ENCODE measurements around the gene PRKAG2.
"Not testable (repeated sequence)": the region's sequence is repeated elsewhere in the genome, so short reads cannot be mapped to it uniquely, and the experiment has no call there.

Gene PRKAG2

DNA sequence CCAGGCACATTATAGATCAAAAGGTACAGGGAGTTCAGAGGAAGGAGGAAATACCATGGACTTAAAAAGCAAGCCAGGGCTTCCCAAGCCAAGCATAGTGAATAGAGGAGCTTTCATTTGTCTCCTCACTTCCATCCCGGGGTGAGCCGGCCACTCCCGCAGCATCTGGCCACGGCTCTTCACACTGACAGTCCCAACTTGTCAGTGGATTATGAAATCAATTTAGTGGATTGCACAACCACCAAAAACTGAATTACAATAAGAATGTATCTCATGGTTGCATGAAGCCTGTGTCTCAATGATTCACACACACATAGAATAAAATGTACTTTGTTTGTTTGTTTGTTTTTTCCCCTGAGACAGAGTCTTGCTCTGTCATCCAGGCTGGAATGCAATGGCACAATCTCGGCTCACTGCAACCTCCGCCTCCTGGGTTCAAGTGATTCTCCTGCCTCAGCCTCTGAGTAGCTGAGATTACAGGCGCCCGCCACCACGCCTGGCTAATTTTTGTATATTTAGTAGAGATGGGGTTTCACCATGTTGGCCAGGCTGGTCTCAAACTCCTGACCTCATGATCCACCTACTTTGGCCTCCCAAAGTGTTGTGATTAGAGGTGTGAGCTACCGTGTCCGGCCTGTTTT, 79.1 kb downstream of the PRKAG2 start:
- TF ChIP-seq, protein P1, sequence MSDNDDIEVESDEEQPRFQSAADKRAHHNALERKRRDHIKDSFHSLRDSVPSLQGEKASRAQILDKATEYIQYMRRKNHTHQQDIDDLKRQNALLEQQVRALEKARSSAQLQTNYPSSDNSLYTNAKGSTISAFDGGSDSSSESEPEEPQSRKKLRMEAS (IDR thresholded peaks at IDR 0.05; ENCODE audit: low read depth, low read length): 0 out of 2 replicates have a peak, but pooled peaks have one; percentile 31
- not testable (repeated sequence) for H3K4me3 ChIP-seq (ENCODE audit: low read depth, low read length)
- peak; percentile 89 for DNase-seq (ENCODE audit: low read depth)

DNA sequence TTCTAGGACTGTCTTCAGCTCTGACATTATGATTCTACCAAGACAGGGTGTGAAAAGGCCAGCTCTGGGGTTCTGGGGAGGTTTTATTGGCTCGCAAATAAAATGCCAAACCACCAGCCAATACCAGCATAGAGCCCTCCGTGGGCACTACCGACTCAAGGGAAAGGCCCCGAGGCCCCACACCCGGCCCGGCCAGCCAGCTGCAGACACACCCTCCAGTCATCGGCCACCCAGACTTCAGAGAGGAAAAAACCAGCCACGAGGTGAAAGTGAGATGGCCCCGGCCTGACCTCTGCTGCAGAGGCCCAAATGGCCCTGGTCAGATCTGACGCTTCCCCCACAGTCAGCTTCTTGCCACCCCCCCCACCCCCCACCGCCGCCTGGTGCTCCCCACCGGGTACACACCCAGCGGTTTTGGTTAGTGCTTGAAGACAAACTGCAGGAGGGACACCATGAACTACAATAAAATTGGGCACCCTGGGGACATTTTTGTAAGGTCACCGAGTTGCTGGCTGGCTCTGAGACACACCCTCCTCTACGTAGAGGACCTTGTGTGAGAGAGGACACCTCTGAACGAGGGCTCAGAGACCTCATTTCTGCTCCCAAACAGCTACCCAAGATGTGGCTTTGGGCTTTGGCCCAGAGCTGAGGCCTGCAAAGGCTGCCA, 79.9 kb downstream of the PRKAG2 start:
- TF ChIP-seq, protein P1 (IDR thresholded peaks at IDR 0.05; ENCODE audit: low read depth, low read length): no peak
- TF ChIP-seq POLR2A (IDR thresholded peaks at IDR 0.05; ENCODE audit: extremely low read depth, insufficient read length) (no peak), MYC (IDR thresholded peaks at IDR 0.05; ENCODE audit: low read depth, low read length) (no peak)
- TF ChIP-seq, protein P2, sequence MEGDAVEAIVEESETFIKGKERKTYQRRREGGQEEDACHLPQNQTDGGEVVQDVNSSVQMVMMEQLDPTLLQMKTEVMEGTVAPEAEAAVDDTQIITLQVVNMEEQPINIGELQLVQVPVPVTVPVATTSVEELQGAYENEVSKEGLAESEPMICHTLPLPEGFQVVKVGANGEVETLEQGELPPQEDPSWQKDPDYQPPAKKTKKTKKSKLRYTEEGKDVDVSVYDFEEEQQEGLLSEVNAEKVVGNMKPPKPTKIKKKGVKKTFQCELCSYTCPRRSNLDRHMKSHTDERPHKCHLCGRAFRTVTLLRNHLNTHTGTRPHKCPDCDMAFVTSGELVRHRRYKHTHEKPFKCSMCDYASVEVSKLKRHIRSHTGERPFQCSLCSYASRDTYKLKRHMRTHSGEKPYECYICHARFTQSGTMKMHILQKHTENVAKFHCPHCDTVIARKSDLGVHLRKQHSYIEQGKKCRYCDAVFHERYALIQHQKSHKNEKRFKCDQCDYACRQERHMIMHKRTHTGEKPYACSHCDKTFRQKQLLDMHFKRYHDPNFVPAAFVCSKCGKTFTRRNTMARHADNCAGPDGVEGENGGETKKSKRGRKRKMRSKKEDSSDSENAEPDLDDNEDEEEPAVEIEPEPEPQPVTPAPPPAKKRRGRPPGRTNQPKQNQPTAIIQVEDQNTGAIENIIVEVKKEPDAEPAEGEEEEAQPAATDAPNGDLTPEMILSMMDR (IDR thresholded peaks at IDR 0.05; ENCODE audit: low read depth, low read length): no peak
- no peak overlapping the region for H3K4me3 ChIP-seq (ENCODE audit: low read depth, low read length)
- no peak for DNase-seq (ENCODE audit: low read depth)

DNA sequence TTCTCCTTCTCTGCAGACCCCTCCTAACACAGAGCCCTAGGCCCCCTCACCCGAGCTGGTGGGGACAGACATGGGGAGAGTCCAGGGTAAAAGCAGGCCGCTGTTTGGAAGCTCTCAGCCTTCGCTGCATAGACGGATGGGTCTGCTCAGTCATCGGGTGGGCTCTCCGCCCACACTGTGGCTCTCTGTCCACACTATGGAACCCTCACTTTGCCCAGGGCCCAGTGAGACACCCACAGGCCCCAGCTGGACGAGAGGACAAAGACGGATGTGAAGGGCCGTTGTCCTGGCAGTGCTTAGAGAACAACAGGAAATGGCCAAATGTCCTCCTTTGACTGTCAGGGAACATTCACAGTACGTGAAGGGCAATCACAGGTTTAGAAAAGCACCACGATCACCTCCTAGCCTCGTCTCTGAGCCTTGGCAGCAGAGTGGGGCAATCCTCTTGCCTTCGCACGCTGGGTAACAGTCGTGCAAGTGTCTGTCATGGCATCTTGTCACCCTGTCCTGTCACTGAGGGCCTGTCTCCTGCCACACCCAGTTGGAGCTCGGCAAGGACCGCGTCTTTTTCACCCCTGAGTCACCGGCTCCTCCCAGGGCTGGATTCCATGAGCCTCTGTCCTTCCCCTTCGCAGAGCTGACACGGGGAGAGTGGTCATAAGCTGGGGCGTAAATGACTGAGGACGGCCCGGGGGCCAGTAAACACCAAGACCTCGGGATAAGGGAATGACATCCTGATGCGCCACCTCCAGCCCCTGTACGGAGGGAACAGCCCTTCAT, 80.6 kb downstream of the PRKAG2 start:
- no peak overlapping the region for H3K4me3 ChIP-seq (ENCODE audit: low read depth, low read length)
- DNase-seq (ENCODE audit: low read depth): no peak
- TF ChIP-seq, protein P2 (IDR thresholded peaks at IDR 0.05; ENCODE audit: low read depth, low read length): no peak
- TF ChIP-seq, protein P1 (IDR thresholded peaks at IDR 0.05; ENCODE audit: low read depth, low read length): no peak
- TF ChIP-seq MYC (IDR thresholded peaks at IDR 0.05; ENCODE audit: low read depth, low read length): no peak

DNA sequence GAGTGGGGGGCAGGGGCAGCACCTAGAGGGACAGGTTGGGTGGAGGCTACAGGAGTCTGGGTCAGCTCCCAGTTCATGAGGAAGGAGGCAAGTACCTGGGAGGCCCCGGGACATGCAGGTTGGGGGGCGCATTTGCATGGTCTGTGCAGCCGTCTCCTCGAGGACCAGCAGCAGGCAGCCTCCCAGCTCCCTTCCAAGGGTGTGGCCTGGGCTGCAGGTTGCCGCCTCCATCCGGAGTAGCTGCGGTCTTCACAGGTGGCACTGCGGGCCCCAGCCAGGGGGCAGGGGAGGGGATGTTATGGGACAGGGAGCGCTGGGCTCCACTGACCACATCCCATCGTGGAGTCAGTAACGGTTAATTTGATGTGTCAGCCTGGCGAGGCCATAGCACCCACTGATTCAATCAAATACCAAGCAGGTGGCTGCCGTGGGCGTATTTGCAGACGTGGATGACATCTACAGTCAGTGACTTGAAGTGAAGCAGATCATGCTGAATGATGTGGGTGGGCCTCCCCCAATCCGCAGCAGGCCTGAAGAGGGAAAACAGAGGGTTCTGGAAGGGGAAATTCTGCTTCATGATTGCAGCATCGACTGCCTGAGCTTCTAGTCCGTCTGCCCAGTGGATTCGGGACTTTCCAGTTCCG, 81.6 kb downstream of the PRKAG2 start:
- no peak for DNase-seq (ENCODE audit: low read depth)
- TF ChIP-seq, protein P2 (IDR thresholded peaks at IDR 0.05; ENCODE audit: low read depth, low read length): no peak

DNA sequence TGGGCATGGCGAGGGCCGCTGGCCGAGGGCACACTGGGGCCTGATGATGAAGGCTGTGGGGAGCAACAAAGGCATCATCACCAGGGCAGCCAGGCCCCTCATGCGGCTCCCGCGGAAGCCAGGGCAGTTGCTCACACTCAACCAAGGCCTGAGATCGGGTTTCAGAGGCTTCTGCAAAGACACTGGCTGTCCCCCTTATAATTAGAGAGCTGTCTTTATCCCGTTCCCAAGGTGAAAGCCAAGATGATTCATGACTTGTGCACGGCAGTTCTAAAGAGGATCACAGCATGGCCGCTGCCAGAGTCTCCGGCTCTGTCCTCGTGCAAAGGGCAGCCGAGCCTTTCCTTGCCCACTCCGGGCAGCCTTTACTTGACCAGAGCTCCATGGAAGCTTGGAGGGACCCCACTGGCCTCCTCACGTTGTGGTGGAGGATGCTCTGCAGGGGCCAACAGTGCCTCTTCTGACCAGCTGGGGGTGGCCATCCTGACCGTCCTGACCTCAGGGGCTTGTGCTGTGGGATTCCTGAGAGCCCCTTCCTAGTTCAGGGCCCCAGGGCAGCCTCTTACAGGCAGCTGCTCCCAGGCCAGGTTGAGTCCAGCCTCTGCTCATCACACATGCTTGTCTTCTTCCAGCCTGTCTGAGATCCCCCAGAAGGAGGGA, 82.3 kb downstream of the PRKAG2 start:
- no peak for DNase-seq (ENCODE audit: low read depth)
- TF ChIP-seq, protein P1 (IDR thresholded peaks at IDR 0.05; ENCODE audit: low read depth, low read length): no peak
- TF ChIP-seq MYC (IDR thresholded peaks at IDR 0.05; ENCODE audit: low read depth, low read length): no peak
- TF ChIP-seq, protein P2 (IDR thresholded peaks at IDR 0.05; ENCODE audit: low read depth, low read length): no peak
- no peak for TF ChIP-seq POLR2A (IDR thresholded peaks at IDR 0.05; ENCODE audit: extremely low read depth, insufficient read length)
- no peak overlapping the region for H3K4me3 ChIP-seq (ENCODE audit: low read depth, low read length)

More for the DNA sequence above, 81.6 kb downstream of the PRKAG2 start:
- no peak overlapping the region for H3K4me3 ChIP-seq (ENCODE audit: low read depth, low read length)

Data from NB4 (cell line).